Tibial artery (tissue), 4 donors: ENCODE data around the gene SORCS1.

Source experiments
- DNase-seq, 2 donors: peaks; one replicate each; pipeline ENCODE4 v3.0.0-alpha.2; 2019
- H3K27ac ChIP-seq, 2 donors: fragments of 200-600 bp; sonication (generic) in 1 of 2; 1 replicate in 1 of 2; 2 replicates in 1 of 2; pipeline ENCODE4 v1.5.1; 2018 to 2019; ENCODE audit warnings: mild to moderate bottlenecking in 1 of 2
- H3K27me3 ChIP-seq, 2 donors: fragments of 200-600 bp; sonication (generic) in 1 of 2; one replicate each; pipeline versions ENCODE4 v1.5.1 to v1.6.0; 2016 to 2019
- H3K36me3 ChIP-seq, 3 donors: fragments of 200-600 bp; sonication (generic) in 2 of 3; one replicate each; pipeline ENCODE4 v1.5.1; 2016 to 2019; ENCODE audit warnings: mild to moderate bottlenecking in 2 of 3
- H3K4me1 ChIP-seq, 4 donors: fragments of 200-600 bp; sonication (generic) in 2 of 4; 1 replicate in 3 of 4; 2 replicates in 1 of 4; pipeline ENCODE4 v1.5.1; 2016 to 2019
- H3K4me3 ChIP-seq, 2 donors: fragments of 200-600 bp; sonication (generic) in 1 of 2; 1 replicate in 1 of 2; 2 replicates in 1 of 2; pipeline ENCODE4 v1.5.1; 2018 to 2019; ENCODE audit warnings: mild to moderate bottlenecking in 2 of 2
- H3K9me3 ChIP-seq, 3 donors: fragments of 200-600 bp; sonication (generic) in 1 of 3; one replicate each; pipeline ENCODE4 v1.5.1; 2016 to 2019
- intact Hi-C: fragments of 100-400 bp; cut with DNase I; formaldehyde crosslinking; loops from one replicate; pipeline ENCODE4 v1.15.0; 2023; ENCODE audit warnings: low total_unique reads
- TF ChIP-seq, protein P1 (sequence below), 2 experiments: fragments of 200-600 bp in 1 of 2; fragments of 450-650 bp in 1 of 2; IDR thresholded peaks; one replicate each; pipeline ENCODE4 v1.5.1; 2017 to 2019; ENCODE audit warnings: antibody characterized with exemption in 2 of 2, mild to moderate bottlenecking in 1 of 2, moderate library complexity in 1 of 2

SORCS1 gene

DNA sequence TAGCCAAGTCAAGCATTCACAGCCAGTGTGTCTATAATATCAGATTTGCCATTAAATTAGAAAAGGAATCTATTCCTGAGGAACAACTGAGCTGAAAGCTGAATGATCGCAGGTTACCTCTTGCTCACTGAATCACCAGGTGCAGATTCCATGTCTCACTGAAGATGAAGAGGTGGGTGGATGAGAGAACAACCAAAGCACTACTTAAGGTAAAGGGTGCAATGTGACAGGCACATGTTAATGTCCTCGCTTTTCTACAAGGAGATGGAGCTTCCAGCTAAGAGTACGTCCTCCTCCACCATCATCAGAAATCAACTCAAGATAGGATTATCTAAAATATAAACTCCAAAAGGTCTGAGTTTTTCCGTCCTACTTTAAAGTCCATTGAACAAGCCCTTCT lies 4.6 kb downstream of the SORCS1 start:
- Histone ChIP-seq H3K9me3 (no peaks in the 10 kb centered on the region), H3K4me3 (no peak overlapping the region), H3K36me3 (no peaks in the 10 kb centered on the region), H3K4me1 (peaks cover 0 to 8% (median 0%) of the 10 kb centered on the region in 4 donors), H3K27me3 (peaks cover 0 to 25% of the 10 kb centered on the region in 2 donors), H3K27ac (no peak overlapping the region)
- intact Hi-C loops: no loop called here
- TF ChIP-seq, protein P1, sequence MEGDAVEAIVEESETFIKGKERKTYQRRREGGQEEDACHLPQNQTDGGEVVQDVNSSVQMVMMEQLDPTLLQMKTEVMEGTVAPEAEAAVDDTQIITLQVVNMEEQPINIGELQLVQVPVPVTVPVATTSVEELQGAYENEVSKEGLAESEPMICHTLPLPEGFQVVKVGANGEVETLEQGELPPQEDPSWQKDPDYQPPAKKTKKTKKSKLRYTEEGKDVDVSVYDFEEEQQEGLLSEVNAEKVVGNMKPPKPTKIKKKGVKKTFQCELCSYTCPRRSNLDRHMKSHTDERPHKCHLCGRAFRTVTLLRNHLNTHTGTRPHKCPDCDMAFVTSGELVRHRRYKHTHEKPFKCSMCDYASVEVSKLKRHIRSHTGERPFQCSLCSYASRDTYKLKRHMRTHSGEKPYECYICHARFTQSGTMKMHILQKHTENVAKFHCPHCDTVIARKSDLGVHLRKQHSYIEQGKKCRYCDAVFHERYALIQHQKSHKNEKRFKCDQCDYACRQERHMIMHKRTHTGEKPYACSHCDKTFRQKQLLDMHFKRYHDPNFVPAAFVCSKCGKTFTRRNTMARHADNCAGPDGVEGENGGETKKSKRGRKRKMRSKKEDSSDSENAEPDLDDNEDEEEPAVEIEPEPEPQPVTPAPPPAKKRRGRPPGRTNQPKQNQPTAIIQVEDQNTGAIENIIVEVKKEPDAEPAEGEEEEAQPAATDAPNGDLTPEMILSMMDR (IDR thresholded peaks at IDR 0.05): no peak
- no peak for DNase-seq

DNA sequence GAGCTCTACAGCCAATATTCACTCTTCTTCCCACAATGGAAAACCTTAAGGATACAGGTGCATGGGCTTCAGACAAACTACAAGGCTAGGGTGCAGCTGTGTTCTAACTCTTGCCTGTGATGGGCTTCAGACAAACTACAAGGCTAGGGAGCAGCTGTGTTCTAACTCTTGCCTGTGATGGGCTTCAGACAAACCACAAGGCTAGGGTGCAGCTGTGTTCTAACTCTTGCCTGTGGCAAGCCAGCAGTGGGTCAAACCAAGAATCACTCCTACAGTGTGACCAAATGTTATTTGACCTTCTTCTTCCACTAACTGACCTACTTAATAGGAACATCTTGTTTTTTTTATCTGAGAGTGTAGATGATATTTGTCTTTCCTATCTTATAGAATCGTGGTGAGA lies 7.4 kb downstream of the SORCS1 start:
- Histone ChIP-seq H3K4me1 (no peaks in the 10 kb centered on the region), H3K27ac (no peak overlapping the region), H3K27me3 (peaks cover 0 to 3% of the 10 kb centered on the region in 2 donors), H3K4me3 (no peak overlapping the region), H3K9me3 (no peaks in the 10 kb centered on the region), H3K36me3 (no peaks in the 10 kb centered on the region)
- no peak for DNase-seq
- TF ChIP-seq, protein P1 (IDR thresholded peaks at IDR 0.05): no peak
- intact Hi-C loops: no loop called here

DNA sequence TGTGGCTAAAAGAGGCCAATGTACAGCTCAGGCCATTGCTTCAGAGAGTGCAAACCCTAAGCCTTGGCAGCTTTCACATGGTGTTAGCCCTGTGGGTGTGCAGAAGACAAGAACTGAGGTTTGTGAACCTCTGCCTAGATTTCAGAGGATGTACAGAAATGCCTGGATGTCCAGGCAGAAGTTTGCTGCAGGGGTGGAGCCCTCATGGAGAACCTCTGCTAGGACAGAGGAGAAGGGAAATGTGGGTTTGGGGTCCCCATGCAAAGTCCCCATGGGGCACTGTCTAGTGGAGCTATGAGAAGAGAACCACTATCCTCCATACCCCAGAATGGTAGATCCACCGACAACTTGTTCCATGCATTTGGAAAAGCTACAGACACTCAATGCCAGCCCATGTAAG lies 12.4 kb downstream of the SORCS1 start:
- H3K4me1 ChIP-seq: no peaks in the 10 kb centered on the region
- no peaks in the 10 kb centered on the region for H3K9me3 ChIP-seq
- intact Hi-C loops: no loop called here

DNA sequence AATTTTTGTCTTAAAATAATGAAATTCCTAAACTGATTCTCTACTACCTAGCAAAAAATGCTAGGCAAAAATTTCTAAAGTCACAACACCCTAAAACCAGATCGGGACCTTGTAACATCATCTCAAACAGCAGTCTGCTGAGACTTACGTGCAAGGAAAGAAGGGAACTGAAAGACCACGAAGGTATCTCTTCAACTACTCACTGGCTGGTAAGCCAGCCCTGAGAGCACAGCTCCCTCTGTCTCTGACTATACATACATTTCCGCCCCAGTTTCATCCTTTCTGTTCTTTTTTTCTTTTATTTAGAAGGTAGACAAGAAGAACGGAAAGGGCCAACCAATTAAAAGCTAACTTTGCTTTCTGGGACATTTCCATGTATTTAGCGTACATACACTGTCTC lies 15.6 kb downstream of the SORCS1 start:
- TF ChIP-seq, protein P1 (IDR thresholded peaks at IDR 0.05): no peak
- Histone ChIP-seq H3K4me3 (no peak overlapping the region), H3K4me1 (no peaks in the 10 kb centered on the region), H3K9me3 (no peaks in the 10 kb centered on the region), H3K27me3 (no peaks in the 10 kb centered on the region), H3K36me3 (no peaks in the 10 kb centered on the region), H3K27ac (no peak overlapping the region)
- DNase-seq: no peak
- intact Hi-C loops: no loop called here

More for the DNA sequence above, 12.4 kb downstream of the SORCS1 start:
- Histone ChIP-seq H3K27ac (no peak overlapping the region), H3K4me3 (no peak overlapping the region), H3K27me3 (no peaks in the 10 kb centered on the region), H3K36me3 (no peaks in the 10 kb centered on the region)
- TF ChIP-seq, protein P1 (IDR thresholded peaks at IDR 0.05): no peak
- DNase-seq: no peak

DNA sequence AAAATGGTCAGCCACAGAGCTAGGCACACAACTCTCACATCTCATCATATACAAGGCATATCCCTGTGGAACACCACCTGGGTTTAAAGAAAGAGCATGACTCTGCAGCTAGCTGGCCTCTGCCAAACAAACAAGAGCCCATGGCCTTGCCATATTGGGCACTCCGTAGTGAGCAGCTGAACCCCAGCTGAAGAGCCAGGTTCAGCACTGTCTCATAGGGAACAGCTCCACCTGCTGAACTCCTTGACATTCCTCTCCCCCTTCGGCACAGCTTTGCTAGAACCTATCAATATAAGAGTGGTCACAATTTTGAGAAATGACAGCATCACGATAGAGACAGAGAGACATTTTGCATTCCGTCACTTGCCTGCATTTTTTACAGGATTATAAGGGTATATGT lies 20.0 kb downstream of the SORCS1 start:
- TF ChIP-seq, protein P1 (IDR thresholded peaks at IDR 0.05): no peak
- no peaks in the 10 kb centered on the region for H3K36me3 ChIP-seq
- no peak for DNase-seq
- H3K4me1 ChIP-seq: no peaks in the 10 kb centered on the region
- no peak overlapping the region for H3K4me3 ChIP-seq
- H3K27me3 ChIP-seq: no peaks in the 10 kb centered on the region
- H3K27ac ChIP-seq: no peak overlapping the region
- intact Hi-C loops: no loop called here
- no peaks in the 10 kb centered on the region for H3K9me3 ChIP-seq

DNA sequence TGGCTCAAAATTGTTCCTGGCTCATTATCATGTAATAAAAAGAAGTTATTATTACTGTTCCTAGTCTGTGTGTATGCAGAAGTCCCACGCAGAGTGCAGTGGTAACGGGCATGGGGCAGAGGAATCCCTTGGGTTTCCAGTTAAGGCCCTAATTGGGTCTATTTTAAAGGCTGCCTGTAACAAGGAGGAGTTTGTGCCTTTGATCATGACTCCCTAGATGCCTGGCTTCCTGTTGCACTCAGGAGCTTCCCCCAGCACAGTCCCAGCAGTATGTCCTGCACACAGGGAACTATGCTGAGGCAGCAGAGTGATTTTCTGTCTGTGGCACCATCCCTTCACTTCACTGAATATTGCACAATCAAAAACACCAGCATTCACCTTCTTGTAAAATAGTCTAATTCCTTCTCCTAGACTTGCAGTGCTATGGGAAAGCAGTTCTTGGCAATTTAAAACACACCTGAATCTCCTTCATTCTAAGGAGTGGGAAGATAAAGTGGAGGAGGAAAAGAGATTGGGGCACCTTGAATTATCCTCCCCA lies 22.9 kb downstream of the SORCS1 start:
- no peaks in the 10 kb centered on the region for H3K27me3 ChIP-seq
- intact Hi-C loops: no loop called here
- no peak overlapping the region for H3K4me3 ChIP-seq
- H3K27ac ChIP-seq: no peak overlapping the region
- TF ChIP-seq, protein P1 (IDR thresholded peaks at IDR 0.05): no peak
- no peak for DNase-seq
- H3K36me3 ChIP-seq: no peaks in the 10 kb centered on the region
- H3K4me1 ChIP-seq: no peaks in the 10 kb centered on the region
- H3K9me3 ChIP-seq: no peaks in the 10 kb centered on the region
